Stomach (tissue), 9 donors: ENCODE measurements around the gene SDK2. TPM values are rescaled to one million over a fixed set of nuclear protein-coding genes. Genes with fewer than 3 reads are reported as not detected.
"Not testable (repeated sequence)": the region's sequence is repeated elsewhere in the genome, so short reads cannot be mapped to it uniquely, and the experiment has no call there.

ENCODE experiments used
- DNase-seq, 2 donors: peaks; one replicate each; pipeline versions ENCODE4 v3.0.0 to v3.0.0-alpha.2; 2013 to 2019
- H3K27ac ChIP-seq, 5 donors: fragments of 200-600 bp in 4 of 5; sonication (generic) in 4 of 5; one replicate each; pipeline ENCODE4 v1.5.1; 2013 to 2019; ENCODE audit warnings: mild to moderate bottlenecking in 1 of 5, moderate library complexity in 1 of 5
- H3K27me3 ChIP-seq, 3 donors: fragments of 200-600 bp; sonication (generic); one replicate each; pipeline ENCODE4 v1.5.1; 2017 to 2019; ENCODE audit warnings: mixed run types in 1 of 3
- H3K36me3 ChIP-seq, 4 donors: fragments of 200-600 bp; sonication (generic); 1 replicate in 3 of 4; 2 replicates in 1 of 4; pipeline ENCODE4 v1.5.1; 2016 to 2019
- H3K4me1 ChIP-seq, 4 donors: fragments of 200-600 bp; sonication (generic); one replicate each; pipeline ENCODE4 v1.5.1; 2016 to 2019
- H3K4me3 ChIP-seq, 4 donors: fragments of 200-600 bp; sonication (generic) in 3 of 4; one replicate each; pipeline ENCODE4 v1.5.1; 2016 to 2019; ENCODE audit warnings: mild to moderate bottlenecking in 1 of 4
- H3K9me3 ChIP-seq, 4 donors: fragments of 200-600 bp; sonication (generic); one replicate each; pipeline ENCODE4 v1.5.1; 2016 to 2019
- CTCF ChIP-seq, 7 experiments: fragments of 450-650 bp in 4 of 7; fragments of 200-600 bp in 3 of 7; sonication (generic) in 3 of 7; IDR thresholded peaks; one replicate each; pipeline ENCODE4 v1.5.1; 2016 to 2019; ENCODE audit warnings: antibody characterized with exemption in 7 of 7, control low read depth in 2 of 7, mild to moderate bottlenecking in 1 of 7
- EP300 ChIP-seq: sonication (generic); formaldehyde crosslinking; IDR thresholded peaks from one replicate; pipeline ENCODE4 v1.6.1; 2017; ENCODE audit warnings: antibody characterized with exemption
- POLR2A ChIP-seq, 4 donors: fragments of 450-650 bp; IDR thresholded peaks; one replicate each; pipeline ENCODE4 v1.6.1; 2016; ENCODE audit warnings: antibody characterized with exemption in 4 of 4, control low read depth in 2 of 4, mild to moderate bottlenecking in 1 of 4, moderate library complexity in 1 of 4
- POLR2AphosphoS5 ChIP-seq, 3 donors: sonication (generic); formaldehyde crosslinking; IDR thresholded peaks; one replicate each; pipeline ENCODE4 v1.6.1; 2016; ENCODE audit warnings: antibody characterized with exemption in 3 of 3
- WGBS, 5 donors: extraction: QIAGEN DNeasy Blood & Tissue Kit in 3 of 5; methylation state at CpG; one replicate each; pipeline versions ENCODE4 v1.1.5 to v1.1.7; 2013 to 2018; 5-methylcytosine and 5-hydroxymethylcytosine counted together
- intact Hi-C: fragments of 100-400 bp; cut with DNase I; formaldehyde crosslinking; loops from one replicate; pipeline ENCODE4 v1.15.1; 2023; ENCODE audit warnings: low total_unique reads
- polyA plus RNA-seq, 3 donors: library from polyadenylated mRNA; stranded (reverse); fragments of 200-250 nt; gene quantifications; one replicate each; pipeline ENCODE4 v1.2.3, GENCODE V29; 2013
- total RNA-seq, 5 donors: library from RNA; depleted of rRNA; stranded (reverse); fragments of >200 nt; gene quantifications; one replicate each; pipeline versions ENCODE4 v1.1.0 to v1.2.3, GENCODE V29; 2014 to 2016
- donor health status: healthy with polysubstance abuse.
- donor health status: Bipolar disorder and iron deficiency.
- donor health status: healthy.

The SDK2 gene
- total and polyA plus RNA-seq, 8 donors = under 0.01 to 9.6 (median 0.44) TPM; not detected in 1

DNA sequence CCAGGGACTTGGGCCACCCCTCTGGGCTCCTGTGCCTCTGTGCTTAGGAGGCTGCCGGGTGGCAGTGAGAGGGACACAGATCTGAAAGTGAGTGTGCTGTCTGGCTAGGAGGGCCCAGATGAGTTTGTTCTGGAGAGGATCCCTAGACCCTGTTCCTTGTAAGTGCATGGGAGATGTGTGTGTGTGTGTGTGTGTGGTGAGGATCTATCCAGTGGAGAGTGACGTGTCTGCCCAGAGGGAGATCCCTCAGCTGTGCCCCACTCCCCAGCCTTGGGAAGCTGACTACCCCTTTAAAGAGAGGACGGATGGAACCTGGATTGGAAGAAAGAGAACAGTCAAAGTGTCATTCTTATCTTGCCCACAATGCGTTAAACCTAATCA lies 306.9 kb downstream of the SDK2 start:
- Histone ChIP-seq H3K4me1 (peaks cover 21 to 61% (median 41%) of the 10 kb centered on the region in 4 donors), H3K36me3 (no peaks in the 10 kb centered on the region), H3K4me3 (no peak overlapping the region), H3K27ac (peak overlapping the region in 3 of 5 donors; percentile 15 to 87 (median 66)), H3K9me3 (no peaks in the 10 kb centered on the region), H3K27me3 (no peaks in the 10 kb centered on the region)
- intact Hi-C loops = no loop called here
- TF ChIP-seq POLR2AphosphoS5 (IDR thresholded peaks at IDR 0.05) (no peak), POLR2A (IDR thresholded peaks at IDR 0.05) (no peak), EP300 (no peak), CTCF (IDR thresholded peaks at IDR 0.05) (no peak)
- 63 to 80% (median 69%) methylated on average over 3 to 4 of the region's 4 CpGs for WGBS, 5 donors
- no peak for DNase-seq

GRCh38 chr17:73336408-73337329 lies 307.6 kb downstream of the SDK2 start:
- no peak for DNase-seq
- intact Hi-C loops = no loop called here
- no peak overlapping the region for H3K4me3 ChIP-seq
- WGBS, 5 donors = 78 to 92% (median 86%) methylated on average over 9 to 13 of the region's 13 CpGs
- peaks cover 14 to 55% (median 34%) of the 10 kb centered on the region in 4 donors for H3K4me1 ChIP-seq
- H3K36me3 ChIP-seq = no peaks in the 10 kb centered on the region
- no peaks in the 10 kb centered on the region for H3K27me3 ChIP-seq
- TF ChIP-seq EP300 (no peak), POLR2A (IDR thresholded peaks at IDR 0.05) (no peak), CTCF (IDR thresholded peaks at IDR 0.05) (no peak), POLR2AphosphoS5 (IDR thresholded peaks at IDR 0.05) (no peak)
- H3K27ac ChIP-seq = peak overlapping the region; percentile 15 to 87 (median 31)
- H3K9me3 ChIP-seq = no peaks in the 10 kb centered on the region

DNA sequence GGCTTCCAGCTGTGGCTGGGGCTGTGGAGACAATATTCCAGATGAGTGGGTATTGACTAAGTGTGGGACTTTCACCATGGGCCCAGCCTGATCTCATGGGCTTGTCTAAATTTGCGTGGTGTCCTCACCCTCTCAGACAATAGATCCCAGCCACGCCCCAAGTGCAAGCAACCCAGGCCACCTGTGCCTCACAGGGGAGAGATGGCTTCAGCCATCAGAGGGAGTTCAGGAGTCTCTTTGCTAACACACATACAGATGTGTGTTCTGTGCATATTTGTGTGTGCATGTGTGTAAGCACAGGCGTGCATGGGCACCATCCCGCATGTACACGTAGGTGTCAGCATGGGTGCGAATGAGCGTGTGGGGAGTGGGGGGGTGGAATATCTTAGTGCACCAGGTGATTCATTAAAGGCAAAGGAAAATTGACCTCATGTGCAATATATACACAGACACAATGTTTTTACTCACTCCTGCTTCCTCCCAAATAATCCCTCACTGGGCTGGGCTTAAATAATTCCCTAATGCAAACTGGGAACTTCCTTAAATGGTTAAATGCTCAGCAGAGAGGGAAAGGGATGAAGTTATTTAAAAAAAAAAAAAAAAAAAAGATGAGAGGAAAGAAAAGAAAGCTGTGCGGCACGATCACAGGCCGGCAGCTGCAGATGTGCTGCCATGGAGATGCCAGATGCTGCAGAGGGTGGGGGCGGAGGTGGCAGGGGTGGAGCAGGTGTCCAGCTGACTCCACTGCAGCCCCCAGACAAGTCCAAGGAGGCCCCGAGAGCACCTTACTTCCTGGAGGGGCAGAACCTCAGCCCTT lies 308.4 kb downstream of the SDK2 start:
- TF ChIP-seq EP300 (no peak), POLR2AphosphoS5 (IDR thresholded peaks at IDR 0.05) (no peak)
- Histone ChIP-seq H3K27ac (peak overlapping the region in 3 of 5 donors; percentile 29 to 61 (median 50)), H3K27me3 (no peaks in the 10 kb centered on the region), H3K4me3 (no peak overlapping the region), H3K4me1 (peaks cover 10 to 49% (median 29%) of the 10 kb centered on the region in 4 donors), H3K36me3 (no peaks in the 10 kb centered on the region), H3K9me3 (no peaks in the 10 kb centered on the region)
- 65 to 81% (median 70%) methylated on average over 11 to 12 of the region's 12 CpGs for WGBS, 5 donors
- DNase-seq = peak in 1 of 2 donors; percentile 34
- intact Hi-C loops = no loop called here

GRCh38 chr17:73334771-73335513 lies 309.3 kb downstream of the SDK2 start:
- H3K27ac ChIP-seq = peak overlapping the region in 3 of 5 donors; percentile 20 to 61 (median 50)
- intact Hi-C loops = no loop called here

GRCh38 chr17:73333445-73333844 lies 310.8 kb downstream of the SDK2 start:
- H3K9me3 ChIP-seq, H3K27ac ChIP-seq, intact Hi-C loops, H3K4me3 ChIP-seq, H3K36me3 ChIP-seq, DNase-seq, H3K27me3 ChIP-seq: not testable (repeated sequence)
- H3K4me1 ChIP-seq = peaks cover 0 to 32% (median 18%) of the 10 kb centered on the region in 4 donors
- 72 to 93% (median 86%) methylated on average over 8 to 9 of the region's 9 CpGs for WGBS, 5 donors

More at GRCh38 chr17:73334771-73335513, 309.3 kb downstream of the SDK2 start:
- Histone ChIP-seq H3K4me1 (peaks cover 5 to 43% (median 24%) of the 10 kb centered on the region in 4 donors), H3K4me3 (no peak overlapping the region), H3K9me3 (no peaks in the 10 kb centered on the region), H3K36me3 (no peaks in the 10 kb centered on the region), H3K27me3 (no peaks in the 10 kb centered on the region)
- 50 to 65% (median 64%) methylated on average over 8 to 12 of the region's 12 CpGs for WGBS, 5 donors
- TF ChIP-seq EP300 = no peak
- TF ChIP-seq POLR2AphosphoS5 (IDR thresholded peaks at IDR 0.05) = no peak
- no peak for TF ChIP-seq POLR2A (IDR thresholded peaks at IDR 0.05)
- no peak for TF ChIP-seq CTCF (IDR thresholded peaks at IDR 0.05)
- peak in 1 of 2 donors; percentile 44 for DNase-seq
